HG03175 (cell line): ENCODE results near the gene LLPH.

Experiments used
- ATAC-seq: cut with Tn5 transposase; IDR thresholded peaks from one replicate; pipeline ENCODE4 v1.9.1; 2021; ENCODE audit warnings: mild to moderate bottlenecking, moderate library complexity; ENCODE audit not compliant: unreplicated experiment

The LLPH gene

DNA sequence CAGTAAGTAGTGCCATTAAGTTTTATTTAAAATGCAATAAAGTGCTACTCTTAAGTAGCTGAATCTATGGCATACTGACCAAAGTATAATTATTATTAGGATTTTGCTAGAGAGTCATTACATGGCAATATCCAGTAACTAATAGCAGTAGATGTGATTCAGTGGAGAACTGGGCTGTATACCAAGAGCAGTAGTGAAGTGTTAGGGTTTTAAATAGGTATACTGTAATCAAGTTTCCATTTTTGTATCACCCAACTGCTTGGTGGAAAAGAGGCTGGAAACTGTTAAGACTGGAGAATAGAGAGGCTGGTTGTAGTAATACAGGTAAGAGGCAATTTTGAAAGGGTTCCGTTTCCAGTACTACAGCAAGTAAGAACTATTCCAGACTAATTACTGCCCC is 13.3 kb upstream of the LLPH start:
- ATAC-seq: no peak

DNA sequence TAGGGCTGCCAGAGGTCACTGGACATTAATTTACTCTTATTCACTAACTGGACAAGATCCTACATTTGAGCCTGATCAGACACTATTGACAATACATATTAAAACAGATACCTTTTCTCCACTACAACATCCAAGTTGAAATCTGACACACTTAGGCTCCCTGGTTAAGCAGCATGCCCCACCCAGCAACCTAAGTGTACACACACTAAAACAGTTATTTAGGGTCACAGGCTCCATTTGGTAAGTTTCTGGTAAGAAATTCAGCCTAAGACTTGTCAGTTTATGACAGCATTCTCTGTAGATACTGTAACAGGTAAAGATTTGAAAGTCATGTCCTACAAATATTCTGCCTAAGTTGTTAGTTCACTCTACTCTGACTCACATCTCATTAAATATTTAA is 12.3 kb upstream of the LLPH start:
- ATAC-seq: no peak

DNA sequence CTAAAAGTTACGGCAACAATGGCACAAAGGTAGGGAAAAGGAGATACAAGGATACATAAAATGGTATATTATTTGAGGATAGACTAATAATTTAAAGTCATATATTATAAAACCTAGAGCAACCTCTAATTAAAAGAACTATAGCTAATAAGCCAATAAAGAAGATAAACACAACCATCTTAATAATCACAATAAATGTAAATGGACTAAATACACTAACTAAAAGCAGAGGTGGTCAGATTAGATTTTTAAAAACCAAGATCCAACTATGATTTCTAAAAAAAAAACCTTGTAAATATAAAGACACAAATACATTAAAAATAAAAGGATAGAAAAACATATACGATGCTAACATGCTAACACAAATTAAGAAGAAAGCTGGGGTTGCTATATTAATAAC is 10.7 kb upstream of the LLPH start:
- no peak for ATAC-seq

DNA sequence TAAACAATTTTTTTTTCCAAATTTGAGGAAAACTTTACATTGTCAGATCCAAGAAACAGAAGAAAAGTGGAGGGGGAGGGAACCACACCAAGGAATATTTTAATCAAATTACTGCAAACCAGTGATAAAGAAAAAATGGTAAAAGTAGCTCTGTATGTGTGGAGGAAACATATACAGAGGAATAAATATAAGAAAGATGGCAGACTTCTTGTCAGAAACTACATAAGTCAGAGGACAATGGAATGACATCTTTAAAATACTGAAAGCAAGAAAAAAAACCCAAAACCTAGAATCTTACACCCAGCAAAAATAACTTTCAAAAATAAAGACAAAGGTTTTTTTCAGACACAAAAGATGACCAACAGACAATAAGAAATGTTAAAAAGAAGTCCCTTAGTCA is 10.2 kb upstream of the LLPH start:
- no peak for ATAC-seq

DNA sequence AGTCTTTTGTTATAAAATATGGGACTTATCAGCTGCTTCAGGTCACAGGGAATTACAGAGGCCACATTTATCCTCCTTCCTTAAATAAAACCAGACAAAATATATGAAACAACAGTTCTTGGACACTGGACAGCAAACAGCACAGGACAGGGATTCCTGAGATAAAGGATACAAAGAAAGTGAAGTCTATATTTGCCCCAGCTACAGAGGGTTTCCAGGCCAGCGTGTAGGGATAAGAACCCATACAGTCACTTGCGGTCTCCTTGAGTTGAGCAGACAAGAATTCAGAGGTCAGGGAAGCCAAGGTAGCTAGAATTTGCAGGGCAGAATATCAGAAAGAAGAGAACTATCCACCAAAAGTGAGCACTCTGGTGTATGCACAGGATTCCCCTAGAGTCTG is 8.8 kb upstream of the LLPH start:
- ATAC-seq: no peak

DNA sequence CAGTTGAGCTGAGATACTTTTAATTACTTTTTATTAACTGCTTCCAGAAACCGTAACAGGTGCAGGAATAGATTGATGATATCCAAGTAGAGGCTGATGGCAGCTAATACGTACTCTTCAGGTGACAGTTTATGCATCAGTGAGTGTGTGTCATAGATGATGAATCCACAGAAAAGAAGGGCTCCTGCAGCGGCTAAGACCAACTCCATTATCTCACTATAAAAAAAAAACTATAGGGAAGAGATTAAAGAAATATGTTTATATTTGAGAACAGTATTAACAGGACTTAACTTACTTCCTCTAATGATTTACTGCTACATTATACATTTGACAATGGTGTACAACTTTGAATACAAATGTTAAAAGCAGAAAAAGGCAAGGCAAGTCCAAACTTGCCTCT is 7.4 kb upstream of the LLPH start:
- ATAC-seq: no peak

DNA sequence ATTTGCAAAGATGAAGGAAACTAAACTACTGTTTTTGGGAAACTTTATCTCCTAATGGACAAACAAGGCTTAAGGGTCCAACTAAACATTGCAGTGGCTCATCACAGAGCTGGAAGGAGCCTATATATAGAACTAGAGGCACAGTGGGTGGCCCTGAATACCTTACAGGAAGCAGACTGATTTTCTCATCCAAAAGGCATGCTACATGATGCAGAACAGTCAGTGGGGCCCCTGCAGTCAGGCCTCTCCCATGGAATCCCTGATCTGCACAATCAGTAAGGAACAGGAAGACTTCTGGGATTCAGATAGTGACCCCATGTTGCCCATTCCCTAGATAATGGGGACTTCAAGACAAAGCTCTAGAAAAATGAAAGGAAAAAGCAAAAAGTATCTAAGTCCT is 1.9 kb upstream of the LLPH start:
- no peak for ATAC-seq

DNA sequence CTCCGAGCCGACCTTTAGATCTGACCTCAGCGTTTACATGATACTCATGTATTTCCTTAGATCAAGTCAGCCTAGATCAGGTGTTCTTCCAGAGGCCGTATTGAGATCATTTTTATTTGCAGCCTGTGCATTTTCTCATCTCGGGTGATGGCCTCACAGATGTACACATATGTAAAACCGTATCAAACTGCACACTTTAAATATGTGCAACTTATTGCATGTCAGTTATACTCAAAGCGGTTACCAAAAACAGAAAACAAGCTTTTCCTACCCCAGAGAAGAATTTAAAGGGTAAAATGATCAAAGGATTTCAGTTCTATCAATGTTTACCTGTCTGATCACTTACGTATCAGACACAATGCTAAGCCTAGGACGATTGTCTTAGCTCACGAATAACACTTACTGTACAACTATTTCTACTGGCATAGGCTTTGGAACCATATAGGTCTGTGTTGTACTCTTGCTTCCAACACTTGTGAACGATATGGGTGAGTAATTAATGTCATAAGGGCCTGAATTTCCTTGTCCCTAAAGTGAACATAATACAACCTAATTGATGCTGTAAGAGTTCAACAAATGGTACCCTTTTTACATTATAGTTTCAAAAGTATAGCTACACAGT is 628 bp upstream of the LLPH start:
- ATAC-seq: no peak

DNA sequence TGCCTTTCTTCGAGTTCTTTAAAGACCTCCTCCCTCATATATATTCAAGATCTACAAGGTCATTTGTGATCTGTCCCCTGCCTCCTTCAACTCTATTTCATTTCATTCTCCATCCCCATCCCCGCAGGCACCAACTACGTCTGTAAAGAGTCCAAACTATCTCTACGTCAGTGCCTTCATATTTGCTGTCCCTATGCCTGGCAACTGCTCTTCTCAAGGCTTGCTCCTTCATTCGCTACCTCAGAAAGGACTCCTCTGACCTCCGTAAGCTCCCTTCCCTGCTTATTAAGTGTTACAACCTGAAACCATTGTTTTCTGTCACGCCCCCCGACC is 650 bp downstream of the LLPH start:
- no peak for ATAC-seq

DNA sequence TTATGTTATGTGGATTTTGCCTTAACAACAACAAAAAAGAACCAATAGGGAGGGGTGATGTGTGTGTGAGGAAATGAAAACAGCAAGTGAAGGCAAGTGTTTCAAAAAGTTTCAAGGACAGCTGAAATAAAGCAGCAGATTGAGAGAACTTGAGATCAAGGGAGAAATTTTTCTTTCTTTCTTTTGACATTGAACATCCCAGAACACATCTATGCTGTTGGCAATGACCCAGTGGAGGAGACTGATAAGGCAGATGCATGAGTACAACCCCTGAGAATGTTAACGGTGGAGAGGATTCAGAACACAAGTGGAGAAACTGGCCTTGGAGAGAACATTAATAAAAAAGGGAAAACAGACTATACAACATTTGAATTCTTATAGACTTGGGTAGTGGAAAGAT is 2.9 kb downstream of the LLPH start:
- ATAC-seq: no peak

DNA sequence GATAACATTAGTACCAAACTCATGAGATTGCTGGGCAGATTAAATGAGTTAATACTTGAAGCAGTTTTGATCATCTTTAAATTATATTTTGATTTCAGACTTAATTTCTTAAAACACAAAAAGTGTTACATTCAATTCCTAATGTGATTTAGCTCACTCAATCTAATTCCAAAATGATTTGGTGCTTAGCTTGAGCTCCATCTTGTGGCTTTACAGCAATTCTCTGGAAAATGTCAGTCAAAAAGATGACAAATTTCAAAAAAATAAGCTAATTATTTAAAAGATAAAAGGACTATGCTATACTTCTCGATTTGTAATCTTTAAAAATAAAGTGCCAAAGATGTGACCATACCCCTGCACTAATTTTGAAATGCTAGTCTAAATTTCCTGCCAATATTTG is 10.1 kb downstream of the LLPH start:
- no peak for ATAC-seq

DNA sequence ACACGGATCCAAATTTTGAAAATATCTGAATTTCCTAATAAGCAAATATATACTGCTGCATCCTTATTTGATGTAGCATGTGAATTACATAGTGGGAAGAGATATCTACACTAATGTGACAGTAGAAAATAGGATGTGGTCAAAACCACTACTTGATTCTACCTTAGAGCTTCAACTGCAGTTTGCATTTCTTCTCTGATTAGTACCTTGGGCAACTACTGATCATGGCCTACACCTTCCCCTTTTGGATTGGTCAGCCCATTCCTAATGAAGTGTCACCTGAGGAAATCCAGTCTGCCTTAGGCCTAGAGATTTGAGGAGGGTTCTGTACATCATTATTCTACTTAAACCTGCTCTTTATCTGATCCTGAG is 10.7 kb downstream of the LLPH start:
- peak; percentile 70 for ATAC-seq

DNA sequence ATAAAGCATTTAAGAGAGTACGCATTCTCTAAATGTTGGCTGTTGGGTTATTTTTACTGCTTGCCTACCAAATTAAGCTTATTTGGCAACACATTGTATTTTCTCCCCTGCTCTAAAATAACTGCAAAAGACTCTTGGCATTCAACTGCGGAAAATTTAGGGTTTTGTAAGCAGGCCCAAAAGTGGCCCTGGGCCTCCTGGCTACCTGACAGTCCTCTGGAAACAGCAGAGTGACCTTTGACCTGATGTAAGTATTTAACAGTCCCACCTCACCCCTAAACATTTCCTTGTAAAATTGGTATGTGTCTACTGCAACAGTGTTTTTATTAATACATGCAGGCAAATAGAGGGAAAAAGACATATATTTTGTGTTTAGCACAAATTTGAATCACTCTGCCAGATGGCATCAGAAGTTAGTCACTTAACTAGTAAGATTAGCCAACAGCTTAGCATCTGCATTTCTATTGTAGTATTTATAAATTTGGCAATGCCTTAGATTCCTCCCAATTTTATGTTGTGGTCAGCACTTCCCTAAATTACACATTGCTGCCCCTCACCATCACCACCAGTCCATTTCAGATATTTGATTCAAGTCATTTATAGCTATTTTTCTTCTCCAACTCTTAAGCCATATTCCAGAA is 11.2 kb downstream of the LLPH start:
- no peak for ATAC-seq

DNA sequence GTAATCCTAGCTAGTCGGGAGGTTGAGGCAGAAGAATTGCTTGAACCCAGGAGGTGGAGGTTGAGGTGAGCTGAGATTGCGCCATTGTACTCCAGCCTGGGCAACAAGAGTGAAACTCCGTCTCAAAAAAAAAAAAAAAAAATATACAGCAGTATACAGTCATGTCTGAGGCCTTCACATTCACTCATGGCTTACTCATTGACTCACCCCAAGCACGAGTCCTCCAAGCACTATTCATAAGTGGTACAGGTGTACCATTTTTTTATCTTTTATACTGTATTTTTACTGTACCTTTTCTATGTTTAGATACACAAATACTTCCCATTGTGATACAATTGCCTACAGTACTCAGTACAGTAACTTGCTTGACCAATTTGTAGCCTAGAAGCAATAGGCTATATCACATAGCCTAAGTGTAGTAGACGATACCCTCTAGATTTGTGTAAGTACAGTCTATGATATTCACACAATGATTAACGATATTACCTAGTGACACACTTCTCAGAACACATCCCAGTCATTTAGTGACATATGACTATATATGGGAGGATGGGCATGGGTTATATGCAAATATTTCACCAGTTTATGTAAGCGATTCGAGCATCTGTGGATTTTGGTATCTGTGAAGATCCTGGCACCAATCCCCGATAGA is 12.2 kb downstream of the LLPH start:
- peak; percentile 73 for ATAC-seq

DNA sequence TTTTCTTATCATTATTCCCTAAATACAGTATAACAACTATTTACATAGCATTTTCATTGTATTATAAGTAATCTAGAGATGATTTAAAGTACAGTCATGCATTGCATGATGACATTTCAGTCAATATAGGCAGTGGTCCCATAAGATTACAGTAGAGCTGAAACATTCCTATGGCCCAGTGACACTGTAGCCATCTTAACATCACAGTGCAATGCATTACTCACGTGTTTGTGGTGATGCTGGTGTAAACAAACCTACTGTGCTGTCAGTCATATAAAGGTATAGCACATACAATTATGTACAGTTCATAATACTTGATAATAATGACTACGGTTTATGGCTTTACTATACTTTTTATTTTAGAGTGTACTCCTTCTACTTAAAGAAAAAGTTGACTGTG is 13.3 kb downstream of the LLPH start:
- no peak for ATAC-seq

DNA sequence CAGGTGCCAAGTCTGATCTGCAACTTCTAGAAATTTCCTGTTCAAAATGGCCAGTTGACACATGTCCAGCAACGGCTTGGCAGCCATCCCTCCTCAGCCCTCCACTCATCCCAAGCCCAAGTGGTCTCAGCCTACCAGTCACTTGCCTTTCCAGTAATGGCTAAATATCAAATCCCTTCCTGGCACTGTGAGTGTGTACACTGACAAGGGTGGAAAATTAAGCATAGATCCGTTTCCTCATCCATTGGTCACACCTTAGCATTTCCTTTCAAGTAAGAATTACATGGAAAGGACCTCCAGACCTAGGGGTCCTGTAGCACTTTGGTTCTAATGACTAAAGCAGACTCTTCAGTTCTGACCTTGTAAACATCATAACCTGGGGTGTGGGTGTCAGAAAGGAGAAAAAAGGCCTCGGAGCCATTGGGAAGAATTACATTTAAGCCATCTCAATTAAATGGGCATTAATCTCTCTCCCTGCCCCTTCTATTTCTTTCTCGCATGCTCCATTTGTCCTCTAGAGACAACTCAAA is 15.4 kb downstream of the LLPH start:
- no peak for ATAC-seq

DNA sequence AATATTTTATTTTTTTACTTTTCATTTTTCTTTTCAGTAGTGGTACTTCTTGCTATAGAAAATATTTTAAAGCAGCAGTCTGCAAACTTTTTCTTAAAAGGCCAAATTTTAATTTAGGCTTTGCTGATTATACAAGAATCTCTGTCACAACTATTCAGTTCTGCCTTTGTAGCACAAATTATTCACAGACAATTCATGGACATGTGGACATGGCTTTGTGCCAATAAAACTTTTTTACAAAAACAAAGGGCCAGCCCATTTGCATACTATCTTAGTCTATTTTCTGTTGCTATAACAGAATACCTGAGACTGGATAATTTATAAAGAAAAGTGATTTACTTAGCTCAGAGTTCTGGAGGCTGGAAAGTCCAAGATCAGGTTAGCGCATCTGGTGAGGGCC is 17.1 kb downstream of the LLPH start:
- ATAC-seq: no peak

DNA sequence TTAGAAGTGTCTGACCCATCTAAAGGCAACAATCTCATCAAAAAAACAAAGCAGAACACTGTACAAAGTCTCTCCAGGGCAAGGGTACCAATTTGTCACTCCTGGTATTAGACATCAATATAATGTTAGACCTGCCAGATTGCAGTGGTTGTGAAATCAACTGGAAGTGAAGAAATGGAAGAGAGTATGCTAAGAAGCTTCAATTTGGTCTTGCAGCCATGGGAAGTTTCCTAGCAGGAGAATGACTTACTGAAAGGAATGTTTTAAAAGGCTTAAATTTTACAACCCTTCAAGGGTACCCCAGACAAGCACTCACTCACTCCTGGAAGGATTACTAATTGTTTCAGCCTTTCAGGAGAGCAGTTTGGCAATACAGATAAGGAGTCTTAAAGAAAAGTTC is 18.9 kb downstream of the LLPH start:
- no peak for ATAC-seq

DNA sequence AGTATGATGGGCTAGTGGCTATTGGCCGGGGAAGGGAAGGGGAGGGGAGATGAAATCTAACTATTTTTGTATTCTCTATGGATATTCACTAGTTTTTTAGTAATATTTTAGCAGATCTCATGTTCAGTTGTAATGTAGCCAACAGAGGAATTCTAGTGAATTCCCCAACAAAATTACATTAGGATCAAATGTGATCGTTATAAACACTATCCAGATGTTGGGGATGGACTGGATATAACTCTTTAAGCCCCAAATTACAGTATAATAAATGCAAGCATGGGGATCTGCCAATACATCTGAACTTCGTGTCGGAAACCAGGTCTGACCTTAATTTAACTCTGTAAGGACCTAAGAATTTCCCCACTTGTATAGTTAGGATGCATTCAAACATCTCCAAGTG is 21.5 kb downstream of the LLPH start:
- ATAC-seq: no peak

DNA sequence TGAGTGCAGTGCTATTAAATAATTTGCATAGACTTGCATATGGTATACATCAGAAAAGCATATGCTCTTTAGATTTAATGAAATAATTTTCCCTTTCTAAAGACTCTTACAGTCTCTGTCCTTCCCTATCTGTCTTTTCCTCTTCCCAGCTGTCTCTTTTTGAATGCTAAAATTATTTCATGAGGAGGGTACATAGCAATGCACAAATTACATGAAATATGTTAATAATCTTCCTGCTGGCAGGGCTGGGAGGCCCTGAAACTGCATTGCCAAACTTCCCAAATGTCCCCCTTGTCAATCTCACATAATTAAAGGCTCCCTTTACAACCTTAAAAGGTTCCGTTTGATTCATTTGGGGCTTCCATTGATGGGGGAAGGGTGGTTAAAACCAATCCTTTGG is 22.2 kb downstream of the LLPH start:
- ATAC-seq: no peak

DNA sequence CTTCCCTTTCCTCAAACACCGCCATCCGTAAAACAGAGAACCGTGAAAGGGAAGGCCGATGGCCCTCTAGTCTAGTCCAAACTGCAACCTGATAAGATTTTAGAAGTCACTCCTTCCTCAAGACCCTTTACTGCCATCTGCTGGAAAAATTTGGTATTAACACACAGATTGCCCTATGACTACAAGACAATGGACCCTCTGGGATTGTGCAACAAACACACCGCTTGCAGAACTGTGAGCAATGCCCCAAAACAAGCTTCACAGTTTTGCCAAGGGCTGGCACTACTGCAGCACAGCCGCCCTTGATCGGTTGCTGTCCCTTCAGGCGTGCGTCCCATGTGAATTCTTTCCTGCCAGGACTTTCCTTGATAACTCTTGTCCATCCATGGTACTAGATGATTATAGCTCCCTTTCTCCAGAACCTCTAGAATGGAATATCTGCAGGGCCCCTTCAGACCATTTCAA is 23.1 kb downstream of the LLPH start:
- peak; percentile 94 for ATAC-seq
